GM21737 (cell line): Measurements from ENCODE around the gene TNS3.

Experiments
- ATAC-seq: cut with Tn5 transposase; IDR thresholded peaks from one replicate; pipeline ENCODE4 v1.9.1; 2021; ENCODE audit warnings: mild to moderate bottlenecking, moderate library complexity; ENCODE audit not compliant: unreplicated experiment

TNS3 gene

GRCh38 chr7:47508389-47509380 lies 73.2 kb downstream of the TNS3 start:
- no peak for ATAC-seq

GRCh38 chr7:47507522-47507921 lies 74.4 kb downstream of the TNS3 start:
- no peak for ATAC-seq

- ATAC-seq = no peak
Measured at GRCh38 chr7:47506382-47507339, 75.2 kb downstream of the TNS3 start.

DNA sequence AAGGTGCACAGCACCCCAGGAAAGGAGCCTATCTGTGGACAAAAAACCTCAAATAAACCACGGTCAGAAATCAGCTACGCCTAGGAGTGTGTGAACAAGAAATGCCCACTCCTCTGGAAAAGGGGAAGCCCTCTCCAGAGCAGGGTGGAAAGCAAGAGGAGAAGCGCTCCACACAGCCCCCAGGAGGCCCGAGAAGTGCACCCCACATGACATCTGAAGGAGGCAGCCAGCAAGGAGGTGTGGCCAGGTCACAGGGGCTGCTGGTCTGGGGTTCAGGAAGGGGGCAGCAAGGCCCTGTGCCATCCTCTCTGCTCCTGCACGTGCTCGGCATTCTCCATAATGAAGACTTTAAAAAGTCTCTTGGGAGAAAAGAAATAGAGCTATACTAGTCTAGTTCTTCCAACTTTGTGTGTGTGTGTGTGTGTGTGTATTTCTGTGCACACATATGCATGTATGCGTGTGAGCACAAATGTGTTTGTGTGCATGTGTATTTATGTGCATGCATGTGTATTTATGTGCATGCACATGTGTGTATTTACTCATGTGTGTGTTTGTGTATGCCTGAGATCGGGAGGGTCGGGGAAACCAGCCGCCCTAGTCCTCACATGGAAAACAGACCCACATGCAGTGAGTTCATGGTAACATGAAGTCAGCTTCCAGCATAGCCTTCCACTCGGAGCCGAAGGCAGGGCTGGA lies 76.5 kb downstream of the TNS3 start:
- ATAC-seq = no peak

- ATAC-seq = no peak
Measured at GRCh38 chr7:47504551-47505311, 77.2 kb downstream of the TNS3 start.

- ATAC-seq = no peak
Measured at GRCh38 chr7:47503281-47503680, 78.6 kb downstream of the TNS3 start.

GRCh38 chr7:47502240-47502877 lies 79.6 kb downstream of the TNS3 start:
- ATAC-seq = no peak

GRCh38 chr7:47501406-47501805 lies 80.5 kb downstream of the TNS3 start:
- no peak for ATAC-seq

DNA sequence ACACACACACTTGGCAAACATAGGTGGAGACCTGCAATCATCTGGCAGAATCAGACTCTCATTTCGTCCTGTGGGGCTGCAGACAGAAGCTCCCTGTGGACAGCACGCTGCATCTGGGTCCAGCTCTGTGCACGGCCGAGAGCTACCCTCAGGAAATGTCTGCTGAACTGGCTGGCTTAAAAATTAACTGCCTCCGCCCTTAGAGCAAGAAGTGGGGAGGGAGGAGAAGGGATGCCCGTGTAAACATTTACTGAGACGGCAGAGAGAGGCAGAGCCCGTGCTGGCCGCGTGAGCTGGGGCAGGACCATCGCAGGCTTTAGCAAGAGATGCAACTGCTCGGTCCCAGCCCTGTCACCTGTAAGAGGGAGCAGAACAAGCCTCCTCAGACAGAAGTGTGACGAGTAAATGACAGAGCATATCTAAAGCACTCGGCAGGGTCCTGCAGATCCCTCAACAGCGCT lies 81.8 kb downstream of the TNS3 start:
- no peak for ATAC-seq

- ATAC-seq = no peak
Measured at GRCh38 chr7:47498229-47499056, 83.5 kb downstream of the TNS3 start.

DNA sequence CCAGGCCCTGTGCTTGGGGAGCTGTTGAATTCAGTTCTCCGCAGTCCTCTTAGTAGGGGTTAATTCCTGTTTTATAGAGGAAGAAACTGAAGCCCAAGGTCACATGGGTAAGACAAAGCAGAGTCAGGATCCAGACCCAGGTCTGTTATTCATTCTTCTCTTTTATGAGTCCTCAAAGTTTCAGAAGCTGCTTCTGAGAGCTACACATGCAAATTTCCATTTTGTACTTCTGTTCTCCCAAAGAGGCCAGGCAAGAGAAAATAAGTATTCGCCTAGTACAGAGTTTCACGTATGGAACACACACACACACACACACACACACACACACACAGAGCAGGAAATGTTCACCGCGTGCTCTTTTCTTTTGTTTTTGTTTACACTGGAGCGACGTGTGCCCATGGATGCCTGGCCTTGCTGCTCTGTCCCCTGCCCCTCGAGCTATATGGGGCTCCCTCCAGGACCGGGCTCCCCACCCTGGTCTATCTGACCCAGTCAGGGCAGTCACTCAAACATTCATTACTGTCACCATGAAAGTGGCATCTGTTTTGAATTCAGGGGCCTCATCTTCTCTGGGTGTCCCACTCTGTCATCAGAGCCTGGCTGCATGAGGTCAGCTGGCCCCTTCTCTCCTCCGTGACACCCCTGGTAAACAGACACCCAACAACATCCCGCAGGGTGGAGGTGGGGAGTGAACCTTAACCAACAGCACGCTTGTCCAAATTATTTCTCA lies 84.4 kb downstream of the TNS3 start:
- ATAC-seq = peak; percentile 86

DNA sequence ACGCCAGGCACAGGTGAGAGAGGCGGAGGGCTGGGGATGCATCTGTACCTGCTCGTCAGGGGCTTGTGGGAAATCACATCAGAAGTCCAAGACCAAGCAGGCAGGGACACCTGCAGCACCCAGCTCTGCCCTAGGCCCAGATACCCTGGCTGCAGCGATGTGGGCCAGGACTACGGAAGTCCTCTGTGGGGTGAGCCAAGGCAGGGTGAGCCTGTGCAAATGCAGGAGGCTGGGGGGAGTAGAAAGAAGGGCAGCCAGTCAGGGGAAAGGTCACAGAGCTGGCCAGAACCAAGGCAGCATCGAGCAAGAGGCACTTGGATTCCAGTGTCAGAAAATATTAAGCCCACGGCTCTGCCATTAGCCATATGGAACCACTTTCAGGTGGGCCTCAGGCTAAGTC lies 85.2 kb downstream of the TNS3 start:
- no peak for ATAC-seq

- ATAC-seq = no peak
Measured at GRCh38 chr7:47496056-47496665, 85.8 kb downstream of the TNS3 start.

- no peak for ATAC-seq
Measured at GRCh38 chr7:47493976-47494911, 87.7 kb downstream of the TNS3 start.

DNA sequence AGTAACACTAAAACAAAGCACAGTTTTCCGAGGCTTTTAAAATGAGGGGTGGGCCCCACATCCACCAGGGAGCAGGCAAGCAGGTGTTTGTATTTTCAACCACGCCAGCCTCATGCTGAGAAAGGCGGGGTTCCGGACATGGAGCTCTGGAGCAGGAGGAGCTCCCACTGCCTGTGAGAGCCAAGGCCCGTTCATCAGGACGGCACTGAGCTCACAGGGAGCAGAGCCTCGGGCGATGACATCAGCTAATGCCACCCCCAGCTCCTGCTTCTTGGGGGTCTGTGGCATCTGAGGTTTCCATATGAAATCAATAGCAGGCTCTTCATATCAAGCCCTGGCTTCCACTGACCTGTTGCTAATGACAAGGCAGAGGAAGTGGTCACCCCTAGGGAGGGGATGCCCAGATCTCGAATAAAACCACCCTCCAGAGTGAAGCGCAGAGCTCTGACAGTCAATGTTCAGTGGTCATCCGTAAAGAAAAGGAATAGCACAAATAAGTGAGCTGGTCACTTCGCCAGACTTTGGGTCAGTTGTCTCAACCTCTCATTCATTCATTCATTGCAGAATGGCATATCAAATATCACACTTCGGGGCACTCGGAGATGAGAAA lies 89.1 kb downstream of the TNS3 start:
- ATAC-seq = no peak
